NCI-H460 (cell line): ENCODE measurements around the gene ADGRG1. TPM values are rescaled to one million over a fixed set of nuclear protein-coding genes. Genes with fewer than 3 reads are reported as not detected.

Experiments
- DNase-seq: peaks from one replicate; pipeline ENCODE4 v3.0.0-alpha.2; 2016; ENCODE audit warnings: low read depth; ENCODE audit errors: extremely low read depth
- total RNA-seq: library from RNA; depleted of rRNA; stranded (reverse); fragments of >200 nt; shearing (Covaris generic); gene quantifications from 2 replicates; pipeline ENCODE4 v1.2.3, GENCODE V29; 2014

The ADGRG1 gene
- total RNA-seq, 1 experiment from 2014 or later: 15.1 TPM

GRCh38 chr16:57604177-57604576 lies 24.3 kb upstream of the ADGRG1 start:
- no peak for DNase-seq

DNA sequence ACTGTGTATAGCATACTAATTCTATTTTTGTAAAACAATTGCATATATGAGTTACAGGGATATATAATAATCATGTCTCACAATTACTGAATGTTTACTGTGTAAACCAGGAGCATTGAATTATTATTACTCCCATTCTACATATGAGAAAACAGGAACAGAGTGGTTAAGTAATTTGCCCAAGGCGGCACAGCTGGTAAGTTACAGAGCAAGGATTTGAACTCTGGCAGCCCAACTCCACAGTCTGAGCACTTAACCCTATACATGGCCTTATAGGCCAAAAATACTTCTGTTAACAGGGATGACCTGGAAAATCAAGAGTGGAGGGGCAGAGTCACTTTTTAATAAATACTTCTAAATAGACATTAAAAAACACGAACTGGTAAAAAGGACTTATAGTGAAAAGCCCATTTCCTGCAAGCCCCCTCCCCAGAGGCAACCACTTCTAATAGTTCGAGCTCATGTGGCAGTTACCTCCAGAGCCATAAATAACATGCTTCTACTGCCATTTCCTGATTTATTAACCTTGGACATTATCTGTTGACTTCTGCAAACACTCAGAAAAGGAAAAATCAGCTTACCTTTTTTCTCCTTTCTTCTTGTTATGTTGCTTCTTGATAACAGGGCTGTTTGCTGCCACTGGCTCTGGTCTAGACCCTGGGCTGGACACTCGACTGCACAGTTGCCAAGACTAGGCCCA lies 22.1 kb upstream of the ADGRG1 start:
- DNase-seq: no peak

GRCh38 chr16:57606847-57607501 lies 21.5 kb upstream of the ADGRG1 start:
- DNase-seq: no peak

- DNase-seq: no peak
Observed at GRCh38 chr16:57607676-57608461, 20.6 kb upstream of the ADGRG1 start.

GRCh38 chr16:57608462-57609113 lies 19.8 kb upstream of the ADGRG1 start:
- DNase-seq: no peak

GRCh38 chr16:57609541-57610401 lies 18.7 kb upstream of the ADGRG1 start:
- DNase-seq: no peak

DNA sequence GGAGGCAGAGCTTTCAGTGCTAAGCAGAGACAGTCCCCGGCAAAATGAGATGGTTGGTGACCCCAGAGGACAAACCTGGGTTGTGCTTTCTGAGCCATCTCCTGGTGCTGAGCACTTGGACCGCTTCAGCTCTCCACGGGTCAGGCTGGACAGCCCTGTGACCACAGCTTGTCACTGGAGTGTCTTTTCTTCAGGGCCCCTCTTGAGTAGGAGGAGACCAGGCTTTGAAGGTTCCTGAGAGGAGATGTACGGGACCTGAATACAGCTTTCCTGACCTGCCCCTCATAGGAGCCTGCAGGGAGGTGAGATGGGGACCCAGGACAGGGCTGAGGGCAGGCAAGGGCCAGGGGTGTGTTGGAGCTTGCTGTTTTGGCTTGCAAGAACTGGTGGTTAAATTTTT lies 17.8 kb upstream of the ADGRG1 start:
- no peak for DNase-seq

- no peak for DNase-seq
Observed at GRCh38 chr16:57611181-57611580, 17.2 kb upstream of the ADGRG1 start.

GRCh38 chr16:57611706-57612105 lies 16.7 kb upstream of the ADGRG1 start:
- no peak for DNase-seq

DNA sequence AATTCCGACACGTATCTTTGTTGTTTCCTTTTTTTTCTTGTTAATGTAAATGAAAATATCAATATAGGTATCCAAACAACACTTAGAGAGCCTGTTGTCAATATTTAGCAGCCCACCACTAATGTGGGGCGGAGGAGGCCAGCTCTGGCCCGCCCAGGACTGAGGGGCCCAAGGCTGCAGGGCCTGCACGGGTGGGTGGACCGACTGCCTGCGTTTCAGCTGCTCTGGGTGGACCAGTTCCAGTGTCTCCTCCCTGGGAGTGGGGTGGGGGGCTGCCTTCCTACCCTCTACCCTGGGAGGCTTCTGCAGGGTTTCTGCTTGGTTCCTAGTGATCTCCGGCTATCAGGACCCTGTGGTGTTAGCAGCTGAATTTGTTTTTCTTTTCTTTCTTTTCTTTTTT lies 15.9 kb upstream of the ADGRG1 start:
- no peak for DNase-seq

DNA sequence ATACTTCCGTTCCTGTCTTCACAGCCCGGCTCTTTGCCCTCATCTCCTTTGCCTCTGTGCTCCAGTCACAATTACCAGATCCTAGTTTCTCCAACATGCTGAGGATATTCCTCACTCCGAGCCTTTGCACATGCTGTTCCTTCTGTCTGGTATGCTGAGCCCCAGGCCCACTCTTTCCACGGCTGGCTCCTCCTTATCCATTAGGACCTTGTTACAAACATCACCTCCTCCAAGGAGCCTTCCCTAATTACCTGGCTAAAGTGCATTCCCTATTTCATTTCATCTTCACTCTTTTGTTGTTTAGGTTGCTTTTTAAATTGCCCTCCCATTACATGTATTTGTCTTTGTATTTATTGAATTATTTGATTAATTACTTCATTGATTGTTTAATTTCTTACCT lies 14.9 kb upstream of the ADGRG1 start:
- no peak for DNase-seq

- no peak for DNase-seq
Observed at GRCh38 chr16:57614536-57614935, 13.9 kb upstream of the ADGRG1 start.

DNA sequence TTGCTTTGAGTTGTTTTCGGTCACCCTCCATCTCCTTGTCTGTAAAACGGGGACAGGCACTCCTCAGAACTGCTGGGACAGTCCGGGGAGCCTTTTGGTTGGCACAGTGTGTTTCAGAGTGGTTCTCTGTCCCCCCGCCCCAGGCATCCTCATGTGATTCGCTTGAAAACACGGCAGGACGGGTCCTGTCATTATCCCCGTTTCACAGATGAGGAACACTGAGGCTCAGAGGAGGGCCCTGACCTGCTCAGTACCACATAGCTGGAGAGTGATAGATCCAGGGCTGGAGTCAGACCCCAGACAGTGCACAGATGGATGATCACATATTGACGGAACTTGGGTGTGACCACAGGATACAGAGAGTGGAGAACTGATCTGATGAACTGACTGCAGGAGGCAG lies 13.5 kb upstream of the ADGRG1 start:
- no peak for DNase-seq

DNA sequence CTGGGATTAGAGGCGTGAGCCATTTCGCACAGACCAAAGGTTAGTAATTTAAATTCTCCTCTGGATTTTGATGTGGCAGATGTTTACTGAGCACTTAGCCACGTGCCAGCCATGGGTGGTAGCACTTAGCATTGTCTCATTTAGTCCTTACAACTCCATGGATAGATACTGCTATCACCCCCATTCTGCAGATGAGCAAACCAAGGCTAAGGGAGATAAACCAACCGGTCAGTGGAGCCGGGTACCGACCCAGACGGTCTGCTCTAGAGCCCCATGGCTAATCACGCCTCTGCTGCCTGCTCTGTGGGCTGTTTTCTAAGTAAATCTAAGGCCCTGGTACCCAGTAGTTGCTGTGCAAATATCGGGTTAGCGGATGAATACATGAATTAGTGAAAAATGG lies 12.6 kb upstream of the ADGRG1 start:
- DNase-seq: no peak

DNA sequence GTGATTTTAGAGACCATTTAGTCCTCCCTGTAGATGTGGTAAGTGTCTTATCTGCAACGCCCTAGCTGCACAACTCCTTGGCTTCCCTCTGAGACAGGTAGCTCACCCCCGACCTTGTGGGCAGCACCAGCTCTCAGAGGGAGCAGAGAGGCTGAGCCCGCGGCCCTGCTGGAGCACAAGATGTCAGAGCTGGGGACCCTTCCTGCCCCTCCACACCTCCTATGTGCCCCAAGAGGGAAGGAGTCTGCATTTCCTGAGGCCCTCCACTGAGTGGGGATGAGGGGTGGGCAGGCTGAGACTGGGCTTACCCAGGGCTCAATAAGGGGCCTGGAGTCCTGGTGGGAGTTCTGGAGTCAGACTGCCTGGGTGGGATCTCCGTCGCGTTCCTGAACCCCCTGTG lies 12.2 kb upstream of the ADGRG1 start:
- no peak for DNase-seq

DNA sequence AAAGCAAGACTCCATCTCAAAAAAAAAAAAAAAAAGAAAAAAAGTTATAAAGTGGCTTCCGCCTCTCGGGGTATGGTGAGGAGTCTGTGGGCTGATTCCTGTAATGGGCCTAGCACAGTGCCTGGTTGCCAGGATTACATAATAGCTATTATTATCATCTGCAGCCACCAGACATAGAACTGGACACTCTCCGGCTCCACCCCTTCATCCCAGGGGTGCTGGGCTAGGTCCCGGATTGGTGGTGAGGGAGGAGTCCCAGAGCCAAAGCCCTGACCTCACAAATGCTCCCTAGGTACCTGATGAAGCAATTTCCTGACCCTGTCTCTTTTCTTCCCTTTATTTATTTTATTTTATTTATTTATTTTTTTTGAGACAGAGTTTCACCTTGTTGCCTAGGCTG lies 11.6 kb upstream of the ADGRG1 start:
- DNase-seq: no peak

DNA sequence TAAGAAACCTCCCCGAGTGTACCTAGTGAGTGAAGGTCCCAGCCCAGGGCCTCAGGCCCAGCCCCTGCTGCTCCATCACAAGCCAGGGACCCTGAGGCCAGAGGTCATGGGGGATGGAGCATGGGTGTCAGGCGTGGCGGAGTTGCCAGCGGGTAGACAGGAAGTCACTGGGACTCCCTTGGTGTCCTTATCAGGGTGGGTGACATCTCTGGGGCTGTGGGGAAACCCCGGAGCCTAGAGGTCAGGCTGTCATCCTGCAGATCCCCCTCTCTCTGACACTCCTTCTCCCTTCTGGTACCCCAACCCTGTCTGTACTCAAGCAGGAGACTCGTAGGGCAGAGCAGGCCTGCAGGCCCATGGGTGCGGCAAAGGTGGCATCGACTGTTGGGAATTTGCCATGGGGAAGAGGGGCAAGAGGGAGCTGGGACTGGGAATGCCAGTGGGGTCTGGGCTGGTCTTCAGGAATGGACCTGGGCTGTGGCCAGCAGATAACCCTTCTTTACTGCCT lies 10.8 kb upstream of the ADGRG1 start:
- DNase-seq: no peak

- peak; percentile 50 for DNase-seq
Observed at GRCh38 chr16:57618296-57619132, 9.9 kb upstream of the ADGRG1 start.

GRCh38 chr16:57619133-57619605 lies 9.3 kb upstream of the ADGRG1 start:
- no peak for DNase-seq
